DND-41 (cell line): ENCODE results near the gene CFAP410.
A peak's percentile ranks its signal among the peaks of the same experiment; 100 is the strongest.

ENCODE experiments used
- ATAC-seq: fragments of 200-7000 bp; cut with Tn5 transposase; 3 replicates; pipeline ENCODE4 v1.9.1; 2021; ENCODE audit warnings: low read depth; ENCODE audit not compliant: insufficient read depth
- DNase-seq: peaks from one replicate; pipeline ENCODE4 v3.0.0-alpha.2; 2020
- H2AFZ ChIP-seq: 2 replicates; pipeline ENCODE4 v1.6.0; 2012; ENCODE audit warnings: low read depth, low read length
- H3K27ac ChIP-seq: 2 replicates; pipeline ENCODE4 v1.5.1; 2012; ENCODE audit warnings: low read length, inconsistent platforms
- H3K27me3 ChIP-seq: fragments of 200-600 bp; sonication (generic); 2 replicates; pipeline ENCODE4 v1.6.0; 2012; ENCODE audit warnings: low read length, mild to moderate bottlenecking, inconsistent platforms; ENCODE audit not compliant: insufficient read depth, poor library complexity
- H3K36me3 ChIP-seq: 2 replicates; pipeline ENCODE4 v1.5.1; 2012; ENCODE audit warnings: low read length, inconsistent platforms; ENCODE audit not compliant: insufficient read depth
- H3K4me1 ChIP-seq: 2 replicates; pipeline ENCODE4 v1.5.1; 2012; ENCODE audit warnings: mild to moderate bottlenecking, low read length; ENCODE audit not compliant: insufficient read depth
- H3K4me2 ChIP-seq: 2 replicates; pipeline ENCODE4 v1.6.0; 2012; ENCODE audit warnings: mild to moderate bottlenecking, moderate library complexity, low read length, inconsistent platforms; ENCODE audit not compliant: insufficient read depth
- H3K4me3 ChIP-seq, 2 experiments: fragments of 200-600 bp in 1 of 2; shearing (Covaris generic) in 1 of 2; 2 replicates each; pipeline ENCODE4 v1.5.1; 2012 to 2016; ENCODE audit warnings: inconsistent platforms in 2 of 2, low read length in 2 of 2, mild to moderate bottlenecking in 2 of 2, low read depth in 1 of 2, moderate library complexity in 1 of 2
- H3K79me2 ChIP-seq: 2 replicates; pipeline ENCODE4 v1.6.0; 2012; ENCODE audit warnings: low read length, inconsistent platforms; ENCODE audit not compliant: insufficient read depth
- H3K9ac ChIP-seq: 2 replicates; pipeline ENCODE4 v1.6.0; 2012; ENCODE audit warnings: low read depth, mild to moderate bottlenecking, inconsistent platforms, low read length, moderate library complexity
- H3K9me3 ChIP-seq: 2 replicates; pipeline ENCODE4 v1.5.1; 2012; ENCODE audit warnings: low read length, moderate library complexity, mild to moderate bottlenecking, inconsistent platforms; ENCODE audit not compliant: insufficient read depth, severe bottlenecking
- H4K20me1 ChIP-seq: 2 replicates; pipeline ENCODE4 v1.6.0; 2012; ENCODE audit warnings: low read length; ENCODE audit not compliant: insufficient read depth
- EZH2 ChIP-seq: IDR thresholded peaks from 3 replicates; pipeline ENCODE4 v1.6.1; 2012; ENCODE audit warnings: borderline replicate concordance, low read depth, mild to moderate bottlenecking, moderate library complexity, low read length, inconsistent platforms; ENCODE audit not compliant: severe bottlenecking
- TF ChIP-seq, protein P1 (sequence below): IDR thresholded peaks from 2 replicates; pipeline ENCODE4 v1.5.1; 2012; ENCODE audit warnings: borderline replicate concordance, low read length, moderate library complexity, mild to moderate bottlenecking; ENCODE audit not compliant: poor library complexity, severe bottlenecking; ENCODE audit errors: extremely low read depth

Gene CFAP410

GRCh38 chr21:44312089-44312488 is 27.1 kb downstream of the CFAP410 start:
- ATAC-seq (no peak), DNase-seq (no peak)
- no peak overlapping the region for H2AFZ ChIP-seq
- H3K4me2 ChIP-seq, result no peak overlapping the region
- H3K27me3 ChIP-seq, result no peaks in the 10 kb centered on the region
- no peak for TF ChIP-seq EZH2
- TF ChIP-seq, protein P1, sequence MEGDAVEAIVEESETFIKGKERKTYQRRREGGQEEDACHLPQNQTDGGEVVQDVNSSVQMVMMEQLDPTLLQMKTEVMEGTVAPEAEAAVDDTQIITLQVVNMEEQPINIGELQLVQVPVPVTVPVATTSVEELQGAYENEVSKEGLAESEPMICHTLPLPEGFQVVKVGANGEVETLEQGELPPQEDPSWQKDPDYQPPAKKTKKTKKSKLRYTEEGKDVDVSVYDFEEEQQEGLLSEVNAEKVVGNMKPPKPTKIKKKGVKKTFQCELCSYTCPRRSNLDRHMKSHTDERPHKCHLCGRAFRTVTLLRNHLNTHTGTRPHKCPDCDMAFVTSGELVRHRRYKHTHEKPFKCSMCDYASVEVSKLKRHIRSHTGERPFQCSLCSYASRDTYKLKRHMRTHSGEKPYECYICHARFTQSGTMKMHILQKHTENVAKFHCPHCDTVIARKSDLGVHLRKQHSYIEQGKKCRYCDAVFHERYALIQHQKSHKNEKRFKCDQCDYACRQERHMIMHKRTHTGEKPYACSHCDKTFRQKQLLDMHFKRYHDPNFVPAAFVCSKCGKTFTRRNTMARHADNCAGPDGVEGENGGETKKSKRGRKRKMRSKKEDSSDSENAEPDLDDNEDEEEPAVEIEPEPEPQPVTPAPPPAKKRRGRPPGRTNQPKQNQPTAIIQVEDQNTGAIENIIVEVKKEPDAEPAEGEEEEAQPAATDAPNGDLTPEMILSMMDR, result no peak
- no peak overlapping the region for H3K4me3 ChIP-seq
- peaks cover 5% of the 10 kb centered on the region; the same call in 1 of the 2 replicates for H3K79me2 ChIP-seq
- peaks cover 74% of the 10 kb centered on the region for H4K20me1 ChIP-seq
- no peaks in the 10 kb centered on the region for H3K9me3 ChIP-seq
- no peak overlapping the region for H3K27ac ChIP-seq
- H3K4me1 ChIP-seq, result no peaks in the 10 kb centered on the region
- no peak overlapping the region for H3K9ac ChIP-seq
- H3K36me3 ChIP-seq, result peaks cover 89% of the 10 kb centered on the region

- peaks cover 89% of the 10 kb centered on the region for H3K36me3 ChIP-seq
- ATAC-seq, result 0 out of 3 replicates have a peak, but pooled peaks have one; percentile 35
- TF ChIP-seq, protein P1, result peak; percentile 26
- TF ChIP-seq EZH2, result no peak
Measured at GRCh38 chr21:44310628-44311507, 28.3 kb downstream of the CFAP410 start.

GRCh38 chr21:44306936-44307704 is 32.1 kb downstream of the CFAP410 start:
- Histone ChIP-seq H3K4me2 (no peak overlapping the region), H3K36me3 (peaks cover 70% of the 10 kb centered on the region), H3K27ac (no peak overlapping the region), H4K20me1 (peaks cover 84% of the 10 kb centered on the region), H3K9ac (no peak overlapping the region), H3K27me3 (no peaks in the 10 kb centered on the region), H3K79me2 (peaks cover 49% of the 10 kb centered on the region), H3K4me1 (peaks cover 6% of the 10 kb centered on the region), H3K9me3 (no peaks in the 10 kb centered on the region), H3K4me3 (no peak overlapping the region), H2AFZ (no peak overlapping the region)
- DNase-seq (no peak), ATAC-seq (no peak)
- TF ChIP-seq EZH2, result no peak
- TF ChIP-seq, protein P1, result no peak

More at GRCh38 chr21:44310628-44311507, 28.3 kb downstream of the CFAP410 start:
- H3K4me3 ChIP-seq, result no peak overlapping the region
- H3K9ac ChIP-seq, result no peak overlapping the region
- H3K27me3 ChIP-seq, result no peaks in the 10 kb centered on the region
- H3K4me1 ChIP-seq, result no peaks in the 10 kb centered on the region
- no peak overlapping the region for H3K4me2 ChIP-seq
- peaks cover 78% of the 10 kb centered on the region for H4K20me1 ChIP-seq
- H3K9me3 ChIP-seq, result no peaks in the 10 kb centered on the region
- H3K79me2 ChIP-seq, result peaks cover 14% of the 10 kb centered on the region
- no peak for DNase-seq
- no peak overlapping the region for H3K27ac ChIP-seq
- H2AFZ ChIP-seq, result no peak overlapping the region
